B cell (primary cell): ENCODE results near the gene CAMP. TPM values are rescaled to one million over a fixed set of nuclear protein-coding genes. Genes with fewer than 3 reads are reported as not detected.
A peak's percentile ranks its signal among the peaks of the same experiment; 100 is the strongest.

Source experiments
- ATAC-seq: fragments of 200-7000 bp; cut with Tn5 transposase; one replicate; pipeline ENCODE4 v1.10.0; 2021; ENCODE audit warnings: low read depth, mild to moderate bottlenecking, moderate number of reproducible peaks, moderate library complexity
- CTCF ChIA-PET: fragments of 350-600 bp; sonication (Branson Sonifier 250); formaldehyde crosslinking; loops from one replicate; lab custom pipeline; 2021; ENCODE audit warnings: antibody characterized with exemption, inconsistent platforms; lab: Charles Lee
- POLR2A ChIA-PET: fragments of 350-600 bp; sonication (Branson Sonifier 250); formaldehyde crosslinking; loops from one replicate; lab custom pipeline; 2021; ENCODE audit warnings: antibody characterized with exemption; lab: Charles Lee
- DNase-seq: peaks from one replicate; pipeline ENCODE4 v3.0.0; 2013
- H2AFZ ChIP-seq: 2 replicates; pipeline ENCODE4 v1.6.1; 2012; ENCODE audit warnings: mild to moderate bottlenecking, low read depth, low read length; ENCODE audit not compliant: insufficient read depth, poor library complexity, severe bottlenecking
- H3K27ac ChIP-seq, 2 donors: 1 replicate in 1 of 2; 2 replicates in 1 of 2; pipeline ENCODE4 v1.5.1; 2012 to 2013; ENCODE audit warnings: low read length in 2 of 2, mild to moderate bottlenecking in 2 of 2, moderate library complexity in 1 of 2
- H3K27me3 ChIP-seq, 4 experiments: fragments of 200-600 bp in 1 of 4; sonication (generic) in 1 of 4; replicated peaks in 1 of 4; 1 replicate in 2 of 4; 2 replicates in 2 of 4; pipeline versions ENCODE4 v1.6.1 to v1.7.0; 2013 to 2016; ENCODE audit warnings: low read length in 3 of 4, mild to moderate bottlenecking in 2 of 4, mixed read lengths in 1 of 4, moderate library complexity in 1 of 4; ENCODE audit not compliant: insufficient read depth in 4 of 4, control insufficient read depth in 3 of 4; ENCODE audit errors: control extremely low read depth in 1 of 4
- H3K36me3 ChIP-seq, 2 experiments: replicated peaks in 1 of 2; 1 replicate in 1 of 2; 2 replicates in 1 of 2; pipeline versions ENCODE4 v1.6.1 to v1.7.1; 2013; ENCODE audit warnings: low read length in 1 of 2; ENCODE audit not compliant: insufficient read depth in 2 of 2, control insufficient read depth in 1 of 2; ENCODE audit errors: control extremely low read depth in 1 of 2, extremely low read depth in 1 of 2
- H3K4me1 ChIP-seq, 2 donors: fragments of 200-600 bp in 1 of 2; sonication (generic) in 1 of 2; 1 replicate in 1 of 2; 2 replicates in 1 of 2; pipeline versions ENCODE4 v1.5.1 to v1.6.1; 2013 to 2017; ENCODE audit warnings: low read length in 2 of 2; ENCODE audit not compliant: control insufficient read depth in 2 of 2, insufficient read depth in 2 of 2
- H3K4me2 ChIP-seq: replicated peaks from 2 replicates; pipeline ENCODE3; 2012; ENCODE audit warnings: mild to moderate bottlenecking, low read depth, low read length; ENCODE audit not compliant: poor library complexity, severe bottlenecking
- H3K4me3 ChIP-seq, 5 experiments: fragments of 200-600 bp in 1 of 5; sonication (generic) in 1 of 5; 1 replicate in 3 of 5; 2 replicates in 2 of 5; pipeline versions ENCODE4 v1.5.1 to v1.7.0; 2011 to 2016; ENCODE audit warnings: low read length in 4 of 5, mild to moderate bottlenecking in 4 of 5, low read depth in 2 of 5, control low read depth in 1 of 5, moderate library complexity in 1 of 5; ENCODE audit not compliant: insufficient read depth in 1 of 5; ENCODE audit errors: control extremely low read depth in 1 of 5, extremely low read depth in 1 of 5
- H3K79me2 ChIP-seq: fragments of 200-600 bp; sonication (generic); one replicate; pipeline ENCODE4 v1.6.0; 2016; ENCODE audit warnings: low read length; ENCODE audit not compliant: control insufficient read depth, insufficient read depth
- H3K9ac ChIP-seq: fragments of 200-600 bp; sonication (generic); 2 replicates; pipeline ENCODE4 v1.6.1; 2017; ENCODE audit warnings: mild to moderate bottlenecking, low read length, moderate library complexity
- H3K9me3 ChIP-seq, 3 donors: one replicate each; pipeline versions ENCODE4 v1.6.1 to v1.7.1; 2013; ENCODE audit warnings: low read length in 2 of 3; ENCODE audit not compliant: control insufficient read depth in 2 of 3, insufficient read depth in 1 of 3; ENCODE audit errors: control extremely low read depth in 1 of 3
- H4K20me1 ChIP-seq: 2 replicates; pipeline ENCODE4 v1.6.0; 2012; ENCODE audit warnings: mild to moderate bottlenecking, low read length; ENCODE audit not compliant: insufficient read depth, control insufficient read depth, poor library complexity, severe bottlenecking
- H3K27ac Mint-ChIP-seq: one replicate; pipeline ENCODE4 v1.8.0; 2021; ENCODE audit warnings: mixed read lengths
- H3K27me3 Mint-ChIP-seq: one replicate; pipeline ENCODE4 v1.8.0; 2021; ENCODE audit warnings: mixed read lengths
- H3K4me1 Mint-ChIP-seq: one replicate; pipeline ENCODE4 v1.8.0; 2021; ENCODE audit warnings: mixed read lengths
- H3K4me3 Mint-ChIP-seq: one replicate; pipeline ENCODE4 v1.8.0; 2021; ENCODE audit warnings: mixed read lengths
- H3K9me3 Mint-ChIP-seq: one replicate; pipeline ENCODE4 v1.8.0; 2022; ENCODE audit warnings: mixed read lengths; ENCODE audit not compliant: insufficient read depth
- EZH2 ChIP-seq: IDR thresholded peaks from 2 replicates; pipeline ENCODE4 v1.6.1; 2012; ENCODE audit warnings: borderline replicate concordance, low read depth, mild to moderate bottlenecking, moderate library complexity, low read length; ENCODE audit not compliant: insufficient read depth, poor library complexity, severe bottlenecking
- WGBS: methylation state at CpG from one replicate; pipeline ENCODE4 v1.1.5; 2013; ENCODE audit warnings: missing lambda C conversion rate; ENCODE audit not compliant: insufficient coverage; 5-methylcytosine and 5-hydroxymethylcytosine counted together
- intact Hi-C: fragments of 100-400 bp; cut with micrococcal nuclease; formaldehyde crosslinking; loops from one replicate; pipeline ENCODE4 v1.10.0; 2022
- polyA plus RNA-seq: library from polyadenylated mRNA; depleted of rRNA; stranded (reverse); fragments of >200 nt; gene quantifications from 2 replicates; pipeline ENCODE4 v1.2.3, GENCODE V29; 2012
- total RNA-seq, 2 donors: library from RNA; stranded (reverse); fragments of 120-200 nt in 1 of 2; gene quantifications; 1 replicate in 1 of 2; 2 replicates in 1 of 2; pipeline versions ENCODE4 v1.2.3 to v1.2.4, GENCODE V29; 2013 to 2022
- TF ChIP-seq, protein P1 (sequence below): fragments of 200-600 bp; IDR thresholded peaks from one replicate; pipeline ENCODE4 v1.8.0; 2022; ENCODE audit warnings: antibody characterized with exemption, mild to moderate bottlenecking

The CAMP gene
- total and polyA plus RNA-seq, 2 donors (not counting 1 experiment from before 2014, with no cell fraction given), result 0.30 TPM; not detected in 1

DNA sequence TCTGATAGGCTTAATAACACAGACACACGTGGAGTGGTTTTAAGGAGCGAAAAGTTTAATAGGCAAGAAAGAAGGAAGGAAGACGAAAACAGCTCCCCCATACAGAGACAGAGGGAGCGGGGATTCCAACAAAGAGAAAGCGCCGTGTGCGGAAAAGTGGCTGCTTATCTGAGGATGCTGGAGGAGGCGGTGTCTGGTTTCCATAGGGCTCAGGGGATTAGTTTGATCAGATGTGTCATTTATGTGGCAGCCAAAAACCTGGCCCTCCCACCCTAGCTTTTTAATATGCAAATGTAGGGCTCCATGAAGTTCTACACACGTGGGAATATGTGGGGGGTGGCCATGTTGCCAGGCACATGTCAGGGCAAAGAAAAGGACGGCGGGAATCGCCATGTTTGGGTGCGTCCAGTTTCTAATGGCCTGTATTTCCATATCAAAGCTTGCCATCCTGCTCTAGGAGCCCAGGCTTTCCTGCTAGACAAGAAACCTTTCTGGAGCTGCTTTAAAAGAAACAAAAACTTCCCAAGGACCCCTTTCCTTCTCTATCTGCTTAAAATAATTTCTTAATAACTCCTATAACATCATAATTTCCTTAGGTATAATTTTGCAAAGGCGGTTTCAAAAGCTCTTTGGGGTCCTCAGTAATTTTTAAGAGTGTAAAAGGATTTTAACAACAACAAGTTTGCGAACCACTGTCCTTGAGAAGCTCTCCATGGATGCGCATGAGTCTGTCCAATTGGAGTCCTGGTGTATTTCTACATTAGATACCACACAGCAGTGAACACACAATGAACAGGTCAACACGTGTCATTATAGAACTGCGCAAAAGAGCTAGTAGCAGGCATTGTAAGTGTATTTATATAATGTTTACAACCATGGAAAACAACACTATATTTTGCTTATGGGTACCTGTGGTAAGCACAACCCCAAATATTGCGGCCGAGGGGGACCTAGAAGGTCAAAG, 17.0 kb downstream of the CAMP start:
- ChIA-PET POLR2A (interaction anchor here (0.5 to 1.9 kb wide), 12 partner anchors 9 to 678 kb away, joined by 3 to 10 read pairs (median 4); partner anchors contain the start of genes ARIH2, CCDC51, CDC25A and NME6), CTCF (interaction anchor here (0.6 to 3.1 kb wide), 9 partner anchors 9 to 200 kb away, joined by 3 to 16 read pairs (median 4); partner anchors contain the start of genes CCDC51 and TMA7)
- no peaks in the 10 kb centered on the region for H3K27me3 ChIP-seq
- peaks cover 3 to 24% of the 10 kb centered on the region in 2 donors for H3K4me1 ChIP-seq
- peak overlapping the region; percentile 79 for H3K4me2 ChIP-seq
- intact Hi-C loops, result loop anchor here (2.0 to 5.0 kb wide), 2 partner anchors 317 to 787 kb away; partner anchors contain the start of genes IMPDH2 and PFKFB4
- no peaks in the 10 kb centered on the region for H3K27me3 Mint-ChIP-seq
- H3K9me3 ChIP-seq, result no peaks in the 10 kb centered on the region
- H2AFZ ChIP-seq, result peak overlapping the region; percentile 84
- no peaks in the 10 kb centered on the region for H3K9me3 Mint-ChIP-seq
- no peak overlapping the region for H3K9ac ChIP-seq
- H4K20me1 ChIP-seq, result no peaks in the 10 kb centered on the region
- H3K4me1 Mint-ChIP-seq, result peaks cover 23% of the 10 kb centered on the region
- peak overlapping the region; percentile 98 for H3K27ac Mint-ChIP-seq
- H3K4me3 Mint-ChIP-seq, result peak overlapping the region; percentile 97
- WGBS, result 52% methylated on average over 5 of the region's 20 CpGs
- no peak for TF ChIP-seq EZH2
- TF ChIP-seq, protein P1, sequence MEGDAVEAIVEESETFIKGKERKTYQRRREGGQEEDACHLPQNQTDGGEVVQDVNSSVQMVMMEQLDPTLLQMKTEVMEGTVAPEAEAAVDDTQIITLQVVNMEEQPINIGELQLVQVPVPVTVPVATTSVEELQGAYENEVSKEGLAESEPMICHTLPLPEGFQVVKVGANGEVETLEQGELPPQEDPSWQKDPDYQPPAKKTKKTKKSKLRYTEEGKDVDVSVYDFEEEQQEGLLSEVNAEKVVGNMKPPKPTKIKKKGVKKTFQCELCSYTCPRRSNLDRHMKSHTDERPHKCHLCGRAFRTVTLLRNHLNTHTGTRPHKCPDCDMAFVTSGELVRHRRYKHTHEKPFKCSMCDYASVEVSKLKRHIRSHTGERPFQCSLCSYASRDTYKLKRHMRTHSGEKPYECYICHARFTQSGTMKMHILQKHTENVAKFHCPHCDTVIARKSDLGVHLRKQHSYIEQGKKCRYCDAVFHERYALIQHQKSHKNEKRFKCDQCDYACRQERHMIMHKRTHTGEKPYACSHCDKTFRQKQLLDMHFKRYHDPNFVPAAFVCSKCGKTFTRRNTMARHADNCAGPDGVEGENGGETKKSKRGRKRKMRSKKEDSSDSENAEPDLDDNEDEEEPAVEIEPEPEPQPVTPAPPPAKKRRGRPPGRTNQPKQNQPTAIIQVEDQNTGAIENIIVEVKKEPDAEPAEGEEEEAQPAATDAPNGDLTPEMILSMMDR, result no peak
- no peak for ATAC-seq
- DNase-seq, result no peak
- peak overlapping the region in 1 of 2 donors; percentile 37 for H3K27ac ChIP-seq
- H3K79me2 ChIP-seq, result peaks cover 24% of the 10 kb centered on the region
- H3K36me3 ChIP-seq, result no peaks in the 10 kb centered on the region
- H3K4me3 ChIP-seq, result peak overlapping the region in 3 of 5 experiments; percentile 2 to 95 (median 70)
